GM12878 (cell line): ENCODE data around the gene FARS2. TPM values are rescaled to one million over a fixed set of nuclear protein-coding genes. Genes with fewer than 3 reads are reported as not detected.

Source experiments
- ATAC-seq: fragments of 200-7000 bp; cut with Tn5 transposase; 3 replicates; pipeline ENCODE4 v1.9.1; 2020; ENCODE audit warnings: mild to moderate bottlenecking, moderate library complexity
- BruUV-seq: library from RNA; stranded (reverse); fragments of 400-500 nt; replicated peaks from 2 replicates; lab custom pipeline; 2021; lab: Mats Ljungman, UMichigan
- CTCF ChIA-PET: fragments of 300-600 bp; sonication (Branson Sonifier 250); formaldehyde crosslinking; extraction: SDS; loops from one replicate; lab custom pipeline; 2021; ENCODE audit warnings: inconsistent platforms; lab: Yijun Ruan, JAX
- POLR2A ChIA-PET: fragments of 350-600 bp; formaldehyde crosslinking; extraction: SDS; loops from one replicate; lab custom pipeline; 2021; ENCODE audit warnings: inconsistent platforms; lab: Charles Lee
- RAD21 ChIA-PET: fragments of 300-600 bp; sonication (Branson Sonifier 250); formaldehyde crosslinking; loops from one replicate; lab custom pipeline; 2023; ENCODE audit warnings: antibody characterized with exemption; ENCODE audit not compliant: unreplicated experiment; lab: Charles Lee
- SMC1A ChIA-PET: fragments of 300-600 bp; sonication (Branson Sonifier 250); formaldehyde crosslinking; loops from one replicate; lab custom pipeline; 2023; ENCODE audit not compliant: unreplicated experiment, uncharacterized antibody; lab: Charles Lee
- DNase-seq: peaks from one replicate; pipeline ENCODE4 v3.0.0-alpha.2; 2011; ENCODE audit warnings: low read depth, low spot score
- FAIRE-seq: peaks from 3 replicates; lab custom pipeline; 2011; peaks lifted over from hg19 to GRCh38; lab: Jason Lieb, UNC
- H2AFZ ChIP-seq: 2 replicates; pipeline ENCODE4 v1.6.0; 2011; ENCODE audit warnings: low read depth, low read length, control low read depth; ENCODE audit not compliant: control insufficient read depth
- H3K27ac ChIP-seq: 2 replicates; pipeline ENCODE4 v1.5.1; 2011; ENCODE audit warnings: control low read depth; ENCODE audit not compliant: control insufficient read depth, insufficient read depth
- H3K27me3 ChIP-seq, 2 experiments: replicated peaks in 1 of 2; 2 replicates each; pipeline versions ENCODE4 v1.6.0 to v1.6.1; 2011; ENCODE audit warnings: low read length in 1 of 2; ENCODE audit not compliant: control insufficient read depth in 2 of 2, insufficient read depth in 2 of 2
- H3K36me3 ChIP-seq, 2 experiments: 2 replicates each; pipeline ENCODE4 v1.5.1; 2011; ENCODE audit warnings: low read length in 1 of 2; ENCODE audit not compliant: control insufficient read depth in 2 of 2, insufficient read depth in 2 of 2
- H3K4me1 ChIP-seq: 2 replicates; pipeline ENCODE4 v1.6.1; 2011; ENCODE audit warnings: mild to moderate bottlenecking, low read length, moderate library complexity, mixed read lengths; ENCODE audit not compliant: control insufficient read depth, insufficient read depth
- H3K4me2 ChIP-seq: 2 replicates; pipeline ENCODE4 v1.6.0; 2011; ENCODE audit warnings: control low read depth; ENCODE audit not compliant: control insufficient read depth, insufficient read depth
- H3K4me3 ChIP-seq: fragments of 200-600 bp; sonication (generic); 2 replicates; pipeline ENCODE4 v1.5.1; 2016
- H3K79me2 ChIP-seq: 2 replicates; pipeline ENCODE4 v1.6.0; 2011; ENCODE audit warnings: low read length; ENCODE audit not compliant: control insufficient read depth, insufficient read depth
- H3K9ac ChIP-seq: 2 replicates; pipeline ENCODE4 v1.8.0; 2011; ENCODE audit warnings: low read length, control low read depth, mixed read lengths; ENCODE audit not compliant: control insufficient read depth, insufficient read depth
- H3K9me3 ChIP-seq: replicated peaks from 3 replicates; pipeline ENCODE4 v1.5.1; 2011; ENCODE audit warnings: mild to moderate bottlenecking, low read length; ENCODE audit not compliant: control insufficient read depth, insufficient read depth
- H4K20me1 ChIP-seq: 2 replicates; pipeline ENCODE4 v1.6.0; 2011; ENCODE audit not compliant: control insufficient read depth, insufficient read depth
- CBX5 ChIP-seq: sonication (generic); IDR thresholded peaks from 2 replicates; pipeline ENCODE4 v1.6.1; 2016; ENCODE audit warnings: low read depth, moderate library complexity, mild to moderate bottlenecking, inconsistent platforms
- CREM ChIP-seq: IDR thresholded peaks from 2 replicates; pipeline ENCODE4 v1.6.1; 2014; ENCODE audit warnings: antibody characterized with exemption, low read depth
- ESRRA ChIP-seq: IDR thresholded peaks from 2 replicates; pipeline ENCODE4 v1.6.1; 2012; ENCODE audit warnings: mild to moderate bottlenecking, low read length, improper control_type of control experiment
- FOXK2 ChIP-seq: fragments of 450-650 bp; IDR thresholded peaks from 2 replicates; pipeline ENCODE4 v1.6.1; 2017; ENCODE audit warnings: mild to moderate bottlenecking, moderate library complexity
- NR2C2 ChIP-seq: IDR thresholded peaks from 2 replicates; pipeline ENCODE4 v1.6.1; 2011; ENCODE audit warnings: borderline replicate concordance, low read depth; ENCODE audit not compliant: control insufficient read depth, insufficient read length
- POLR2AphosphoS2 ChIP-seq: IDR thresholded peaks from 2 replicates; pipeline ENCODE4 v1.6.1; 2011; ENCODE audit warnings: low read depth, mild to moderate bottlenecking, low read length, improper control_type of control experiment, moderate library complexity
- SMARCA5 ChIP-seq: fragments of 450-650 bp; IDR thresholded peaks from 2 replicates; pipeline ENCODE4 v1.6.1; 2017; ENCODE audit warnings: mild to moderate bottlenecking
- ZBTB11 ChIP-seq: fragments of 450-650 bp; formaldehyde crosslinking; IDR thresholded peaks from 2 replicates; pipeline ENCODE4 v1.5.0; 2022; ENCODE audit warnings: mild to moderate bottlenecking, missing genetic modification characterization
- ZNF622 ChIP-seq: fragments of 450-650 bp; IDR thresholded peaks from 2 replicates; pipeline ENCODE4 v1.6.1; 2017; ENCODE audit warnings: mild to moderate bottlenecking, inconsistent platforms
- whole genome bisulfite sequencing: methylation state at CpG from one replicate; pipeline ENCODE4 v1.1.6; 2016; ENCODE audit warnings: low lambda C conversion rate; ENCODE audit not compliant: insufficient replicate concordance, insufficient coverage; ENCODE audit errors: missing lambda C conversion rate; 5-methylcytosine and 5-hydroxymethylcytosine counted together
- in situ Hi-C: fragments of 300-500 bp; cut with MboI; formaldehyde crosslinking; loops from 9 replicates; pipeline ENCODE4 v1.14.3; 2018; ENCODE audit warnings: mixed read lengths
- intact Hi-C: fragments of 100-400 bp; cut with micrococcal nuclease; formaldehyde crosslinking; loops from one replicate; pipeline ENCODE4 v1.14.2; 2022; ENCODE audit not compliant: unreplicated experiment
- polyA plus RNA-seq, 11 experiments: library from polyadenylated mRNA; depleted of rRNA in 4 of 11; unstranded in 6 of 11; stranded (reverse) in 5 of 11; fragments of >200 nt; fragmentation: Nextera tagmentation in 4 of 11; fragmentation: Illumina TruSeq in 1 of 11; extraction: Ambion mirVana in 4 of 11; extraction: Trizol in 1 of 11; gene quantifications; 1 replicate in 1 of 11; 2 replicates in 10 of 11; pipeline versions ENCODE4 v1.2.1 to v1.2.3, GENCODE V29; 2011 to 2016; ENCODE audit warnings: inconsistent platforms in 2 of 11, missing spikeins in 2 of 11, low read depth in 1 of 11
- total RNA-seq, 4 experiments: library from RNA; depleted of rRNA in 3 of 4; stranded (reverse); fragments of >200 nt in 3 of 4; fragmentation: Illumina TruSeq in 1 of 4; extraction: Trizol in 1 of 4; gene quantifications; 2 replicates each; pipeline versions ENCODE4 v1.2.1 to v1.2.3, GENCODE V29; 2013 to 2021
- TF ChIP-seq, protein P1 (sequence below): IDR thresholded peaks from 2 replicates; pipeline ENCODE4 v1.6.1; 2012; ENCODE audit warnings: low read depth, low read length, improper control_type of control experiment
- TF ChIP-seq, protein P2 (sequence below): fragments of 450-650 bp; conservative IDR thresholded peaks from 2 replicates; pipeline ENCODE4 v1.6.1; 2017; ENCODE audit warnings: mild to moderate bottlenecking, moderate library complexity

FARS2 gene
- total and polyA plus RNA-seq, 10 of the 15 experiments (the other 5 are each of a cell fraction or from before 2014, with no cell fraction given), result 16.8 to 46.7 (median 25.6) TPM

DNA sequence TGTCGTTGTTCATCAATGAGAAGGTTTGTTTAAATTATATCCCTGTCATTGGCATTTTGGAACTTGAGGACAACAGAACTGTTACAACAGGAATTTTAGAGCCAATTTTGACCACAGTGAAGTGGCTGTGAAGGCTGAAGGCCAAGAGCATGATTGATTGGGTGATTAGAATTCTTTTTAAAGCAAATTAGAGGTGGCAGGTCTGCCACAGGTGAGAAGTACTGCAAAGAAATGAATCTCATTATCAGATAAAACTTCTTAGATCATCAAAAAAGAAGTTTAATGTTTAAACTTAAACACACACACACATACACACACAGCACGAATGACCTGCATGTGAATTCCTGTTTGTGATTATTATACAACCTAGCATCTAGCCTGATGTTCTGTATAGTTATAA, 32.4 kb downstream of the FARS2 start:
- intact Hi-C loops (no loop called here), in situ Hi-C loops (no loop called here)
- ChIA-PET CTCF (interaction anchor here (0.7 to 1.3 kb wide), 2 partner anchors 9 to 150 kb away, joined by 3 to 4 read pairs; no protein-coding TSS in a partner anchor), SMC1A (no interaction called here), RAD21 (no interaction called here), POLR2A (interaction anchor here (0.7 kb wide), 1 partner anchor 27 kb away, joined by 5 read pairs; no protein-coding TSS in a partner anchor)
- 90% methylated on average over 2 of the region's 2 CpGs for WGBS
- H3K36me3 ChIP-seq, result no peaks in the 10 kb centered on the region
- no peaks in the 10 kb centered on the region for H3K9me3 ChIP-seq
- BruUV-seq, result no TSS peak
- no peak for DNase-seq
- H3K4me3 ChIP-seq, result no peak overlapping the region
- H3K9ac ChIP-seq, result no peak overlapping the region
- H3K79me2 ChIP-seq, result peaks cover 5% of the 10 kb centered on the region
- H3K27me3 ChIP-seq, result no peaks in the 10 kb centered on the region
- FAIRE-seq, result no peak
- ATAC-seq, result no peak
- no peak overlapping the region for H2AFZ ChIP-seq
- H3K27ac ChIP-seq, result no peak overlapping the region
- H3K4me2 ChIP-seq, result no peak overlapping the region
- H4K20me1 ChIP-seq, result no peaks in the 10 kb centered on the region
- peaks cover 11% of the 10 kb centered on the region; the same call in 1 of the 2 replicates for H3K4me1 ChIP-seq
- TF ChIP-seq NR2C2, result no peak
- no peak for TF ChIP-seq CREM
- TF ChIP-seq ZBTB11 (CRISPR knock-in tag), result no peak
- no peak for TF ChIP-seq POLR2AphosphoS2
- no peak for TF ChIP-seq FOXK2
- no peak for TF ChIP-seq CBX5
- TF ChIP-seq ESRRA, result no peak
- TF ChIP-seq, protein P1, sequence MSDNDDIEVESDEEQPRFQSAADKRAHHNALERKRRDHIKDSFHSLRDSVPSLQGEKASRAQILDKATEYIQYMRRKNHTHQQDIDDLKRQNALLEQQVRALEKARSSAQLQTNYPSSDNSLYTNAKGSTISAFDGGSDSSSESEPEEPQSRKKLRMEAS, result no peak
- no peak for TF ChIP-seq SMARCA5
- no peak for TF ChIP-seq ZNF622
- TF ChIP-seq, protein P2, sequence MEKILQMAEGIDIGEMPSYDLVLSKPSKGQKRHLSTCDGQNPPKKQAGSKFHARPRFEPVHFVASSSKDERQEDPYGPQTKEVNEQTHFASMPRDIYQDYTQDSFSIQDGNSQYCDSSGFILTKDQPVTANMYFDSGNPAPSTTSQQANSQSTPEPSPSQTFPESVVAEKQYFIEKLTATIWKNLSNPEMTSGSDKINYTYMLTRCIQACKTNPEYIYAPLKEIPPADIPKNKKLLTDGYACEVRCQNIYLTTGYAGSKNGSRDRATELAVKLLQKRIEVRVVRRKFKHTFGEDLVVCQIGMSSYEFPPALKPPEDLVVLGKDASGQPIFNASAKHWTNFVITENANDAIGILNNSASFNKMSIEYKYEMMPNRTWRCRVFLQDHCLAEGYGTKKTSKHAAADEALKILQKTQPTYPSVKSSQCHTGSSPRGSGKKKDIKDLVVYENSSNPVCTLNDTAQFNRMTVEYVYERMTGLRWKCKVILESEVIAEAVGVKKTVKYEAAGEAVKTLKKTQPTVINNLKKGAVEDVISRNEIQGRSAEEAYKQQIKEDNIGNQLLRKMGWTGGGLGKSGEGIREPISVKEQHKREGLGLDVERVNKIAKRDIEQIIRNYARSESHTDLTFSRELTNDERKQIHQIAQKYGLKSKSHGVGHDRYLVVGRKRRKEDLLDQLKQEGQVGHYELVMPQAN, result no peak
